ENCODE measurements around the gene VAV2.

The VAV2 gene

DNA sequence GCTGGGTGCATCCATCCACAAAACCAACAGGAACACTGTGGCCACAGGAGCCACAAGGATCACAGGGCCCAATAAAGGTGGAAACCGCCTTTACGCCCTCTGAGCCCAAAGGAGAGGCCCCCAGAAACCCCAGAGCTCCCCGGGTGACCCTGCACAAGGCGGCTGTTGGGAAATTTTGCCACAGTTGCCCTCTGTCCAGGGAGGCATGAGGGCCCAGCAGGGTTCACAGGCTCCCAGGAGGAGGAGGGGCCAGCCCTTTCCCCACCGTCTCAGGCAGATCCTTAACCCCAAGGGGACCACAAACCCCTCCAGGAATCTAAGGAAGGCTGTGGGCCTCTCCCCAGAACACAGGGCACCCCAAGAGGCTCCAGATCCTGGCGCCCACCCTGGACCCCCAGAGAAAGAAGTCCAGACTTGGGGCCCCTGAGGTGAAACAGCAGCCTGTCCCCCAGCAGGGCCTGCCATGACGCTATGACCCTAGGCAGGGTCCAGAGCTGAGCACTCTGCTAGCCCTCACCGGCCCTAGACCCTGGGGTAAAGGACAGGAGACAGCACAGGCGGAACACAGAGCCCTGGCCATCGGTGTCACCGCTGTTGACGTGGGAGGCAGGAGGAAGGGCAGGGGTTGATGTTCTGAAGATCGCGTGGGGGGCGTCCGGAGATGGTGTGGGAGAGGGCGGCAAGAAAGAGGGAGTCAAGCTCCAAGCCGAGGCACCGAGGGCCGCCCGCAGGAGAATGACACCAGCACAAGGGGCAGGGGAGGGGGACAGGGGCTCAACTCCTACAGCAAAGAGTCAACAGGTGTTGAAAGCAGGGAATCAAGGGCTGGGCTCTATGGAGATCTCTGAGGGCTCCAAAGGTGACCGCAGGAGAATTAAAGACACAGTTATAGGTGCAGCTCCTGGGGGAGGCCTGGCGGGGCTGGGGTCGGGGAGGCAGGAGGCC is 97.5 kb downstream of the VAV2 start:
- H3K27ac ChIP-seq = no peak overlapping the region
- TF ChIP-seq ZFX (IDR thresholded peaks at IDR 0.05; ENCODE audit: borderline replicate concordance) = no peak
- TF ChIP-seq, protein P1, sequence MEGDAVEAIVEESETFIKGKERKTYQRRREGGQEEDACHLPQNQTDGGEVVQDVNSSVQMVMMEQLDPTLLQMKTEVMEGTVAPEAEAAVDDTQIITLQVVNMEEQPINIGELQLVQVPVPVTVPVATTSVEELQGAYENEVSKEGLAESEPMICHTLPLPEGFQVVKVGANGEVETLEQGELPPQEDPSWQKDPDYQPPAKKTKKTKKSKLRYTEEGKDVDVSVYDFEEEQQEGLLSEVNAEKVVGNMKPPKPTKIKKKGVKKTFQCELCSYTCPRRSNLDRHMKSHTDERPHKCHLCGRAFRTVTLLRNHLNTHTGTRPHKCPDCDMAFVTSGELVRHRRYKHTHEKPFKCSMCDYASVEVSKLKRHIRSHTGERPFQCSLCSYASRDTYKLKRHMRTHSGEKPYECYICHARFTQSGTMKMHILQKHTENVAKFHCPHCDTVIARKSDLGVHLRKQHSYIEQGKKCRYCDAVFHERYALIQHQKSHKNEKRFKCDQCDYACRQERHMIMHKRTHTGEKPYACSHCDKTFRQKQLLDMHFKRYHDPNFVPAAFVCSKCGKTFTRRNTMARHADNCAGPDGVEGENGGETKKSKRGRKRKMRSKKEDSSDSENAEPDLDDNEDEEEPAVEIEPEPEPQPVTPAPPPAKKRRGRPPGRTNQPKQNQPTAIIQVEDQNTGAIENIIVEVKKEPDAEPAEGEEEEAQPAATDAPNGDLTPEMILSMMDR (IDR thresholded peaks at IDR 0.05) = no peak

DNA sequence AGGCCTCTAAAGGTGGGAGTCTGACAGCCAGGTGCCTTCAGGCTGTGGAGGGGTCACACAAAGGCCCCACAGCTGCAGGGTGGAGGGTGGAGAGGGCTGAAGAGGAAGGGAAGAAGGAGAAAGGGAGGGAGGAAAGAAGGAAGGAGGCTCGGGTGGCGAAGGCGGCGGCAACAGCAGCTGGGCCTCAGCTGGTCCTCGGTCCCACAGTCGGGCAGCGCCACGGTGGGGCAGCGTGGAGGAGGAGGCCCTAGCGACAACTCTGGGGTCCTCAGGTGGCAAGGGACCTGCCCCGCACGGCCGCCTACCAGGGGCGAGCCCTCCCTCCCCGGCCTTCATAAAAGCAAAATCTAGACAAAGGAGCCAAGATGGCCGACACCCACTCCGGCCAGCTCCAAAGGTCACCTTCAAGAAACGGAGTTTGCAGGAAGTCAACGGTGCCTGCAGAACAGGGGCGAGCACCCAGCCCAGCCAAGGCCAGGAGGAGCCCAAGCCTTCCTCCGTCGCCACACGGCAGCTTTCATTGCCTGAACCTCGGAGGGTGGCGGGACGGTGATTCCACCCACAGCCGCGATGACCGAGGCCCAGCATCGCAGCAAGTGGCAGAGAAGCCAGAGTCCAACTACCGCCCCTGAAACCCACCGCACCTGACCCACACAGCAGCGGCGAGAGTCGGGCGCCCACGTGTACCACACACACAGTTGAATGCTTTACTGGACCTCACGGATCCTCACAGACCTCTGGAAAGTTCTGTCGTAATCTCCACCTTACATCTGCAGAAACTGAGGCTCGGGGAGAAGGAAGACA is 98.7 kb downstream of the VAV2 start:
- H3K27ac ChIP-seq = 0 out of 2 replicates have a peak overlapping the region, but pooled peaks have one; percentile 31
- TF ChIP-seq, protein P1 (IDR thresholded peaks at IDR 0.05) = no peak
- TF ChIP-seq ZFX (IDR thresholded peaks at IDR 0.05; ENCODE audit: borderline replicate concordance) = no peak

DNA sequence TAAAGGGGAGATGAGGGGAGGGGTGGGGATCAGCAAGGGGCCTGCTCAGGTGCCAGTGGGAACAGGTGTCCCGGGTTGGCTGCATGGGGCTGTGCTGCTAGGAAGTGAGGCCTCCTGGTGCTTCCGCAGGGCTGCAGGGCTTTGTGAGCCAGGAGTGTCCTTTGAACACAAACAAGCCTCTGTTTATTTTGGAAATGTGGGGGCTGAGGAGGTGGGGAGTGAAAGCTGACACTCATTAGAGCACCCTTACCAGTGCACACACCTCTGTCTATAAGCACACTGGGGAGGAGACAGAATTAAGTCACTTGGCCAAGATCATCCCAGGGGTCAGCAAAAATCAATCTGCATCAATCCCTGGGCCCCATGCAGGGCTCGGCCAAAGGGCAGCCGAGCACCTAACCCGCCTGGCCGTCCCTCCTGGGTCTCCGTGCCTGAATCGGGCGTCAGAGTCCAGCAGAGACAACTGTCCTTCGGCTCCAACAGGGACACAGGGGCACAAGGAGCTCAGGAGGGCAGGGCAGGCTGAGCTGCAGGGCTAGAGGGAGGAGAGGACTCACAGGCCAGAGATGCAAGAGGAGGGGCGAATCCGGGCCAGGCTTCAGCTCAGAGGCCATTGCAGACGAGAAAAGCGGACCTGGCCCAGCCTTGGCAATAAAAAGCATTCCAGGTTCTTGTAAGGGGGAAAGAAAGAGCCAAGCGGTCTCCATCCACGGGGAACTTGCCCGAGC is 99.8 kb downstream of the VAV2 start:
- H3K27ac ChIP-seq = 0 out of 2 replicates have a peak overlapping the region, but pooled peaks have one; percentile 31
- no peak for TF ChIP-seq ZFX (IDR thresholded peaks at IDR 0.05; ENCODE audit: borderline replicate concordance)
- TF ChIP-seq, protein P1 (IDR thresholded peaks at IDR 0.05) = no peak

- H3K27ac ChIP-seq = no peak overlapping the region
- TF ChIP-seq ZFX (IDR thresholded peaks at IDR 0.05; ENCODE audit: borderline replicate concordance) = no peak
- TF ChIP-seq, protein P1 (IDR thresholded peaks at IDR 0.05) = no peak
Measured at GRCh38 chr9:133891741-133892140, 100.4 kb downstream of the VAV2 start.

- H3K27ac ChIP-seq = no peak overlapping the region
- no peak for TF ChIP-seq ZFX (IDR thresholded peaks at IDR 0.05; ENCODE audit: borderline replicate concordance)
- TF ChIP-seq, protein P1 (IDR thresholded peaks at IDR 0.05) = no peak
Measured at GRCh38 chr9:133890583-133890982, 101.5 kb downstream of the VAV2 start.

GRCh38 chr9:133889584-133890301 is 102.4 kb downstream of the VAV2 start:
- H3K27ac ChIP-seq = no peak overlapping the region
- TF ChIP-seq ZFX (IDR thresholded peaks at IDR 0.05; ENCODE audit: borderline replicate concordance) = no peak
- TF ChIP-seq, protein P1 (IDR thresholded peaks at IDR 0.05) = no peak
